ENCODE results near the gene PCSK1N.

The PCSK1N gene

DNA sequence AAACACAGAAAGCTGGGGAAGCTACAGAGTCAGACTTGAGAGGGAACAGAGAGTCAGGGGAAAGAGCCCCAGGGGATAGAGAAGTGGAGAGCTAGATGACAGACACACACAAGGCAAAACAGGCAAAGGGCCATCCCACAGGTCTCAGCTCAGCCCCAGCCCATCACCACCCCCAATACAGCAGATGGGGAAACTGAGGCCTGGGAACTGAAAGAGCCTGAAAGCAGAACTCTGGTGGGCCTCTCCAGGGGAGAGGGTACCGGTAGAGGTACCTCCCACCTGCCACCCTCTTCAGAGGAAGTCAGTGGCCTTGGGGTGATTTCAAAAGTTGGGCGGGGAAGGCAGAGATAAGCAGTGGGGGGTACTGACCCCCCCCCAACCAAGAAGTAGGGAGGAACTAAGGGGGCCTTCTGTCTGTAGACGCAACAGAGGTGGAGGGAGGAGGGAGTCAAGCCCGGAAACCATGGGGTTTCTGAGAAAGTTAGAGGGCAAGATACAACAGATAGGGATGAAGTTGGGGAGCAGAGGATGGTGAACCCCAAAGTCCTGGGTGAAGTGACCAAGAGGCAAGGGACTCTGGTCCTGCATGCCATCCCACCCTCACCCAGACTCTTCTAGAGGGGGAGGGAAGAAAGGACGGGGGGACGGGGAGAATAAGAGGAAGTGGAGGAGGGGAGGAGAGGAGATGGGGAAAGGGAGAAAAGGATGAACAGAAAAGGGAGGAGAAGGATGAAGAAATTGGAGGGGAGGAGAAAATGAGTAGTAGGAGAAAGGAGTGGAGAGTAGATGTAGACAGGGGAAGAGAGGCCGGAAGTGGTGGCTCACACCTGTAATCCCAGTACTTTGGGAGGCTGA, 45.8 kb downstream of the PCSK1N start:
- no peak for DNase-seq (ENCODE audit: insufficient read length, low spot score)
- no peak for FAIRE-seq
- TF ChIP-seq POLR2A (IDR thresholded peaks at IDR 0.05; ENCODE audit: low read depth, low read length) = no peak

DNA sequence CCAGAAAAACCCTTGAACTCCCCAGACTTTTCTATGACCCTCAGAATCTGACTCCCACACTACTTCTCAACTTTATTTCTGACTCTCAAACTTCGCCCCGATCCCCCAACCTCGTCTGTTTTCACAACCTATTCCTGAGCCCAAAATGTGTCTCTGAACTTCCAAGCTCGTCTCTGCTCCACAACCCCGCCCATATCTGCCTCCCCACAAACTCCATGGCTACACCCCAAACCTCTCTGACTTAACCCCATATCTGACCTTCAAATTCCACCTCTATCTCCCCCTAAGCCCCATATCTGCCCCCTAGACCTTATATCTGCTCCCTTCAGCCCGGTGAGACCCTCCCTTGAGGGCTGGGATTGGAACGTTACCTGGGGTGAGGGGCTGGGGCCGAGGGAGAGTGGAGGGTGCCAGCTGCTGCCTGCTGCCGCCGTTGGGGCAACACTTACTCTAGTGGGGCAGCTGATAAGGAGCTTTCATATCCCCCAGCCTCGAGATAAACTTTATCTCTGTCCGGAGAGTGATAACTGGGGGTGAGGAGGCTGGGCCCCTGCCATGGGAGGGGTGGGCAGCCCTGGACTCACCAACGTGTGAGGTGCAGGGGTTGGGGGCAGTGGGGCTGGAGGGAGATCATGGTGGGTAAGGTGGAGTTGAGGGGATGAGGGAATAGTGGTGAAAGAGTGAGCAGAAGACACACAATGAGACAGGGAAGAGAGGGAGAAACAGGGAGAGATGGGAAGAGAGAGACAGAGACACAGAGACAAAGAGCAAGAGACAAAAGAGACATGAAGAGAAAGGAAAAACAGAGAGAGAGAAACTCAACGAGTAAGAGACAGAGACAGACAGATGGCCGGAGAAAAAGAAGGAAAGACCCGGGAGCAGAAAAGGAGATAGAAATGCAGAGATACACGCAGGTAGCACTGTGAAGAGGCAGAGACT, 47.6 kb downstream of the PCSK1N start:
- no peak for DNase-seq (ENCODE audit: insufficient read length, low spot score)
- TF ChIP-seq POLR2A (IDR thresholded peaks at IDR 0.05; ENCODE audit: low read depth, low read length) = no peak
- no peak for FAIRE-seq

- no peak for TF ChIP-seq POLR2A (IDR thresholded peaks at IDR 0.05; ENCODE audit: low read depth, low read length)
- DNase-seq (ENCODE audit: insufficient read length, low spot score) = no peak
- FAIRE-seq = no peak
These were observed 48.4 kb downstream of the PCSK1N start for GRCh38 chrX:48786825-48787504.

- no peak for TF ChIP-seq POLR2A (IDR thresholded peaks at IDR 0.05; ENCODE audit: low read depth, low read length)
- DNase-seq (ENCODE audit: insufficient read length, low spot score) (no peak), FAIRE-seq (no peak)
These were observed 49.0 kb downstream of the PCSK1N start, which contains the start of gene GATA1 for GRCh38 chrX:48786341-48786800. TSS of gene GATA1 (plus strand) at chrX:48786590. CDS start at chrX:48791110, 4,520 bp downstream.

- TF ChIP-seq POLR2A (IDR thresholded peaks at IDR 0.05; ENCODE audit: low read depth, low read length) = no peak
- DNase-seq (ENCODE audit: insufficient read length, low spot score) = no peak
These were observed 49.7 kb downstream of the PCSK1N start for GRCh38 chrX:48785540-48786214.

DNA sequence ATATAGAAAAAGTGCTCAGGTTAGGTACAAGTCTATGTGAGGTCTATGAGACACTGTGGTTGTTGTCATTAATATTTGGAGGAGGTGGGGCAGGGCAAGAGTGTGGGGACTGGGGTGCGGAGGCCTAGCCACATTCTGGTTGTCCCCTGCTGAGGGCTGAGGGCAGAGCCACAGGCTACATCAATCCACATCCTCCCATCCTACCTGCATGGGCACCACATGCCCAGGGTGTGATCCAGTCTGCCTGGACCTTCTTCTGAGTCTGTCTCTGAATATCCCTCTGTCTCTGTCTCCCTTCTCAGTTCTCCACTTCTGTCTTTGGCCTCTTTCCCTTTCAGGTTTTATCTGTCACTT, 50.2 kb downstream of the PCSK1N start:
- no peak for TF ChIP-seq POLR2A (IDR thresholded peaks at IDR 0.05; ENCODE audit: low read depth, low read length)
- DNase-seq (ENCODE audit: insufficient read length, low spot score) (no peak), FAIRE-seq (no peak)

More at GRCh38 chrX:48785540-48786214, 49.7 kb downstream of the PCSK1N start:
- FAIRE-seq = no peak

GRCh38 chrX:48784726-48785125, 50.7 kb downstream of the PCSK1N start:
- DNase-seq (ENCODE audit: insufficient read length, low spot score) (no peak), FAIRE-seq (no peak)
- no peak for TF ChIP-seq POLR2A (IDR thresholded peaks at IDR 0.05; ENCODE audit: low read depth, low read length)

DNA sequence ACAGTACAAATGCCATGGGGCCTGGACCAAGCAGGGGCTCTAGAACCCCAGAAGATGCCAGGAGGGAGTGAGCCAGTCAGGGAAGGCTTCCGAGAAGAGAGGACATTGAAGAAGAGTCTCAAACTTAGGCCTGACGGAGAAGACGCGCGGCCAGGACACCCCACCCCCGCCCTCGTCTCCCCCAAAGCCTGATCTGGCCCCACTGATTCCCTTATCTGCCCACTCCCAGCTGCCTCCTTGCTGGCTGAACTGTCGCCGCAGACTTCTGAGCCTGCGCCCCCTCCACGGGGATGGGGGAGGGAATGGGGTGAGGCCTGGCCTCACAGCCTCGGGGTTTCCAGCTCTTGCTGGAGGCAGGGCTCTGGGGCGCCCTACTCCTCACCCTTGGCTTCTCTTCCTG, 52.6 kb downstream of the PCSK1N start:
- no peak for DNase-seq (ENCODE audit: insufficient read length, low spot score)
- no peak for TF ChIP-seq POLR2A (IDR thresholded peaks at IDR 0.05; ENCODE audit: low read depth, low read length)
- FAIRE-seq = no peak

DNA sequence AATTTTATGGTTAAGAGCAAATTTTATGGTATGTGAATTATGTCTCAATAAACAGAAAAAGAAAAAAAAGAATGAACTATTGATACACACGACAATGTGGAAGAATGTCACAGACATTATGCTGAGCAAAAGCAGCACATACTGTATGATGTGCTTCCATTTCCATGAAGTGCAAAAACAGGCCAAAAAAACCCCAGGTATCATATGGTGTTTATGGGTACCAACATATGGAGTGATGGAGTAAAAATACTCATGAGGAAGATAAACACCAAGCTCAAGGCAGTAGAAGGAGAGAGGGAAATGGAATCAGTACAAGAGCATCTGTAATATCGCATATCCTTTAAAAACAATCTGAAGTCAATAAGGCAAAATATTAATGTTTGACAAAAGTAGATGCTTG, 53.2 kb downstream of the PCSK1N start:
- DNase-seq (ENCODE audit: insufficient read length, low spot score) = no peak
- no peak for FAIRE-seq

GRCh38 chrX:48781705-48782104, 53.7 kb downstream of the PCSK1N start:
- TF ChIP-seq POLR2A (IDR thresholded peaks at IDR 0.05; ENCODE audit: low read depth, low read length) = no peak
- no peak for FAIRE-seq
- DNase-seq (ENCODE audit: insufficient read length, low spot score) = no peak

More for the DNA sequence above, 53.2 kb downstream of the PCSK1N start:
- TF ChIP-seq POLR2A (IDR thresholded peaks at IDR 0.05; ENCODE audit: low read depth, low read length) = no peak

Data from H54 (cell line).